Glutamatergic neuron (in vitro differentiated cells): ENCODE measurements around the gene NPR2. TPM values are rescaled to one million over a fixed set of nuclear protein-coding genes. Genes with fewer than 3 reads are reported as not detected.

Source experiments
- DNase-seq: peaks from one replicate; pipeline ENCODE4 v3.0.0; 2022
- H3K27ac Mint-ChIP-seq: one replicate; pipeline ENCODE4 v1.8.0; 2020; ENCODE audit warnings: mild to moderate bottlenecking, mixed read lengths, inconsistent platforms; ENCODE audit not compliant: unreplicated experiment
- H3K27me3 Mint-ChIP-seq: one replicate; pipeline ENCODE4 v1.8.0; 2020; ENCODE audit warnings: mild to moderate bottlenecking, moderate library complexity, mixed read lengths, inconsistent platforms; ENCODE audit not compliant: unreplicated experiment
- H3K36me3 Mint-ChIP-seq: one replicate; pipeline ENCODE4 v1.8.0; 2020; ENCODE audit warnings: mild to moderate bottlenecking, mixed read lengths, inconsistent platforms; ENCODE audit not compliant: unreplicated experiment
- H3K4me1 Mint-ChIP-seq: one replicate; pipeline ENCODE4 v1.8.0; 2020; ENCODE audit warnings: mild to moderate bottlenecking, low read depth, mixed read lengths, inconsistent platforms; ENCODE audit not compliant: unreplicated experiment
- H3K4me3 Mint-ChIP-seq: one replicate; pipeline ENCODE4 v1.8.0; 2020; ENCODE audit warnings: mild to moderate bottlenecking, mixed read lengths, inconsistent platforms; ENCODE audit not compliant: unreplicated experiment
- H3K9me3 Mint-ChIP-seq: one replicate; pipeline ENCODE4 v1.8.0; 2020; ENCODE audit warnings: mild to moderate bottlenecking, moderate library complexity, mixed read lengths, inconsistent platforms; ENCODE audit not compliant: unreplicated experiment
- total RNA-seq: library from RNA; stranded (reverse); fragmentation: NEBNext Ultra II Directional; extraction: Animal tissue kit (Norgen Biotek cat#: 25700); gene quantifications from one replicate; pipeline ENCODE4 v1.2.1, GENCODE V29; 2021; ENCODE audit not compliant: unreplicated experiment
- TF ChIP-seq, protein P1 (sequence below): fragments of 200-600 bp; sonication (generic); IDR thresholded peaks from one replicate; pipeline ENCODE4 v1.5.0; 2021; ENCODE audit not compliant: partially characterized antibody, unreplicated experiment

NPR2 gene
- total RNA-seq, 1 donor from 2014 or later, result 357 TPM

DNA sequence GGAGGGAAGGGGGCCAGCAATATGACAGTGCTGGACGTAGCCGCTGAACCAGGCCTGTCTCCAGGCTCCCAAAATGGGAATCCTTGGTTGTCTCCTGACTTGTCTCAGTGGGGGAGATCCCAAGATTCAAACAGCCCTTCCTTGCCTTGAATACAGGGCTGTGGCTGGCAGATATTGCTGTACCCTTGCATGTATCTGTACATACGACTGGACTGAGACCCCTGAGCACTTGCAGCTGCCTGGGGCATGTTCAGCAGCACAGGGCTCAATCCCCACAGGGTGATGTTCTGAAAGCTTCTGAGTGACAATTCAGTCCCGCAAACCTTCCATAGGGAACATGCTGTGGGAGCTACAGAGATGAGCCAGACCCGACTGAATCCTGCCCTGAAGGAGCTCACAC is 65.5 kb downstream of the NPR2 start:
- no peak overlapping the region for H3K4me3 Mint-ChIP-seq
- no peak overlapping the region for H3K27ac Mint-ChIP-seq
- peaks cover 15% of the 10 kb centered on the region for H3K9me3 Mint-ChIP-seq
- TF ChIP-seq, protein P1, sequence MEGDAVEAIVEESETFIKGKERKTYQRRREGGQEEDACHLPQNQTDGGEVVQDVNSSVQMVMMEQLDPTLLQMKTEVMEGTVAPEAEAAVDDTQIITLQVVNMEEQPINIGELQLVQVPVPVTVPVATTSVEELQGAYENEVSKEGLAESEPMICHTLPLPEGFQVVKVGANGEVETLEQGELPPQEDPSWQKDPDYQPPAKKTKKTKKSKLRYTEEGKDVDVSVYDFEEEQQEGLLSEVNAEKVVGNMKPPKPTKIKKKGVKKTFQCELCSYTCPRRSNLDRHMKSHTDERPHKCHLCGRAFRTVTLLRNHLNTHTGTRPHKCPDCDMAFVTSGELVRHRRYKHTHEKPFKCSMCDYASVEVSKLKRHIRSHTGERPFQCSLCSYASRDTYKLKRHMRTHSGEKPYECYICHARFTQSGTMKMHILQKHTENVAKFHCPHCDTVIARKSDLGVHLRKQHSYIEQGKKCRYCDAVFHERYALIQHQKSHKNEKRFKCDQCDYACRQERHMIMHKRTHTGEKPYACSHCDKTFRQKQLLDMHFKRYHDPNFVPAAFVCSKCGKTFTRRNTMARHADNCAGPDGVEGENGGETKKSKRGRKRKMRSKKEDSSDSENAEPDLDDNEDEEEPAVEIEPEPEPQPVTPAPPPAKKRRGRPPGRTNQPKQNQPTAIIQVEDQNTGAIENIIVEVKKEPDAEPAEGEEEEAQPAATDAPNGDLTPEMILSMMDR, result no peak
- H3K27me3 Mint-ChIP-seq, result peaks cover 8% of the 10 kb centered on the region
- peaks cover 17% of the 10 kb centered on the region for H3K4me1 Mint-ChIP-seq
- peaks cover 3% of the 10 kb centered on the region for H3K36me3 Mint-ChIP-seq
- no peak for DNase-seq

GRCh38 chr9:35858458-35858857 is 67.1 kb downstream of the NPR2 start:
- H3K36me3 Mint-ChIP-seq, result no peaks in the 10 kb centered on the region
- H3K4me1 Mint-ChIP-seq, result peaks cover 17% of the 10 kb centered on the region
- H3K9me3 Mint-ChIP-seq, result peaks cover 15% of the 10 kb centered on the region
- DNase-seq, result no peak
- H3K27ac Mint-ChIP-seq, result no peak overlapping the region
- TF ChIP-seq, protein P1, result no peak
- H3K4me3 Mint-ChIP-seq, result no peak overlapping the region
- H3K27me3 Mint-ChIP-seq, result peaks cover 12% of the 10 kb centered on the region

Other genes starting within 250 kb of the NPR2 start
- gene TESK1, start 186.3 kb upstream of the NPR2 start, total RNA-seq, result 28.7 TPM
- gene CD72, start 173.2 kb upstream of the NPR2 start, total RNA-seq, result 4.9 TPM
- 3.4 TPM for gene SIT1, start 140.7 kb upstream of the NPR2 start, total RNA-seq
- gene RMRP, start 133.6 kb upstream of the NPR2 start, total RNA-seq, result 35,708 TPM
- 32.5 TPM for gene CCDC107, start 133.3 kb upstream of the NPR2 start, total RNA-seq
- gene ARHGEF39, start 126.4 kb upstream of the NPR2 start, total RNA-seq, result 2.6 TPM
- gene CA9, start 117.7 kb upstream of the NPR2 start, total RNA-seq, result not detected
- gene TPM2, start 101.7 kb upstream of the NPR2 start, total RNA-seq, result 188 TPM
- 56.2 TPM for gene TLN1, start 59.4 kb upstream of the NPR2 start, total RNA-seq
- gene CREB3, start 58.9 kb upstream of the NPR2 start, total RNA-seq, result 32.0 TPM
- gene GBA2, start 42.4 kb upstream of the NPR2 start, total RNA-seq, result 287 TPM
- 44.0 TPM for gene RGP1, start 42.3 kb upstream of the NPR2 start, total RNA-seq
- not detected for gene MSMP, start 37.3 kb upstream of the NPR2 start, total RNA-seq
- not detected for gene SPAG8, start 20.7 kb downstream of the NPR2 start, total RNA-seq
- gene HINT2, start 23.5 kb downstream of the NPR2 start, total RNA-seq, result 48.1 TPM
- gene FAM221B, start 37.1 kb downstream of the NPR2 start, total RNA-seq, result not detected
- 44.4 TPM for gene TMEM8B, start 37.6 kb downstream of the NPR2 start, total RNA-seq
- gene OR13J1, start 78.8 kb downstream of the NPR2 start, total RNA-seq, result not detected
- gene HRCT1, start 114.6 kb downstream of the NPR2 start, total RNA-seq, result not detected
- not detected for gene SPAAR, start 117.9 kb downstream of the NPR2 start, total RNA-seq
- gene OR2S2, start 166.6 kb downstream of the NPR2 start, total RNA-seq, result not detected
- 11.1 TPM for gene RECK, start 245.3 kb downstream of the NPR2 start, total RNA-seq